Lower leg skin (tissue), 4 donors: ENCODE data around the gene DDX54. TPM values are rescaled to one million over a fixed set of nuclear protein-coding genes. Genes with fewer than 3 reads are reported as not detected.

Source experiments
- DNase-seq, 2 donors: peaks; one replicate each; pipeline ENCODE4 v3.0.0-alpha.2; 2019; ENCODE audit warnings: low spot score in 2 of 2
- H3K4me3 ChIP-seq: fragments of 200-600 bp; sonication (generic); 2 replicates; pipeline ENCODE4 v1.5.1; 2017; ENCODE audit warnings: mild to moderate bottlenecking, low read depth; ENCODE audit not compliant: poor library complexity, severe bottlenecking
- POLR2A ChIP-seq, 2 donors: fragments of 450-650 bp; IDR thresholded peaks; one replicate each; pipeline ENCODE4 v1.6.1; 2016 to 2017; ENCODE audit warnings: antibody characterized with exemption in 2 of 2, mild to moderate bottlenecking in 1 of 2, moderate library complexity in 1 of 2
- WGBS, 2 donors: methylation state at CpG; one replicate each; pipeline ENCODE4 v1.1.5; 2018; 5-methylcytosine and 5-hydroxymethylcytosine counted together
- intact Hi-C: fragments of 100-400 bp; cut with DNase I; formaldehyde crosslinking; loops from one replicate; pipeline ENCODE4 v1.15.0; 2023; ENCODE audit warnings: low total_unique reads
- total RNA-seq, 4 donors: library from RNA; depleted of rRNA; stranded (reverse); fragments of >200 nt; gene quantifications; one replicate each; pipeline ENCODE4 v1.1.0, GENCODE V29; 2016
- TF ChIP-seq, protein P1 (sequence below), 3 donors: fragments of 450-650 bp; IDR thresholded peaks; one replicate each; pipeline ENCODE4 v1.5.1; 2016; ENCODE audit warnings: antibody characterized with exemption in 3 of 3, mild to moderate bottlenecking in 3 of 3, moderate library complexity in 2 of 3

The DDX54 gene
- total RNA-seq, 4 donors from 2014 or later: 48.6 to 106 (median 77.3) TPM

- 85 to 88% methylated on average over 4 of the region's 4 CpGs for WGBS, 2 donors
- H3K4me3 ChIP-seq: no peak overlapping the region
- TF ChIP-seq, protein P1, sequence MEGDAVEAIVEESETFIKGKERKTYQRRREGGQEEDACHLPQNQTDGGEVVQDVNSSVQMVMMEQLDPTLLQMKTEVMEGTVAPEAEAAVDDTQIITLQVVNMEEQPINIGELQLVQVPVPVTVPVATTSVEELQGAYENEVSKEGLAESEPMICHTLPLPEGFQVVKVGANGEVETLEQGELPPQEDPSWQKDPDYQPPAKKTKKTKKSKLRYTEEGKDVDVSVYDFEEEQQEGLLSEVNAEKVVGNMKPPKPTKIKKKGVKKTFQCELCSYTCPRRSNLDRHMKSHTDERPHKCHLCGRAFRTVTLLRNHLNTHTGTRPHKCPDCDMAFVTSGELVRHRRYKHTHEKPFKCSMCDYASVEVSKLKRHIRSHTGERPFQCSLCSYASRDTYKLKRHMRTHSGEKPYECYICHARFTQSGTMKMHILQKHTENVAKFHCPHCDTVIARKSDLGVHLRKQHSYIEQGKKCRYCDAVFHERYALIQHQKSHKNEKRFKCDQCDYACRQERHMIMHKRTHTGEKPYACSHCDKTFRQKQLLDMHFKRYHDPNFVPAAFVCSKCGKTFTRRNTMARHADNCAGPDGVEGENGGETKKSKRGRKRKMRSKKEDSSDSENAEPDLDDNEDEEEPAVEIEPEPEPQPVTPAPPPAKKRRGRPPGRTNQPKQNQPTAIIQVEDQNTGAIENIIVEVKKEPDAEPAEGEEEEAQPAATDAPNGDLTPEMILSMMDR (IDR thresholded peaks at IDR 0.05): no peak
- no peak for TF ChIP-seq POLR2A (IDR thresholded peaks at IDR 0.05)
- intact Hi-C loops: loop anchor here (10.0 kb wide), 1 partner anchor 222 kb away; the partner anchor contains the start of gene SDSL
- no peak for DNase-seq
Measured at GRCh38 chr12:113202300-113203075, 17.2 kb upstream of the DDX54 start.

GRCh38 chr12:113201187-113202177 lies 16.2 kb upstream of the DDX54 start:
- intact Hi-C loops: loop anchor here (10.0 kb wide), 1 partner anchor 223 kb away; the partner anchor contains the start of gene SDSL
- H3K4me3 ChIP-seq: no peak overlapping the region
- no peak for DNase-seq
- 89 to 92% methylated on average over 11 to 14 of the region's 14 CpGs for WGBS, 2 donors
- TF ChIP-seq, protein P1 (IDR thresholded peaks at IDR 0.05): no peak
- TF ChIP-seq POLR2A (IDR thresholded peaks at IDR 0.05): no peak

GRCh38 chr12:113200021-113200797 lies 14.9 kb upstream of the DDX54 start:
- WGBS, 2 donors: 89 to 91% methylated on average over 12 of the region's 12 CpGs
- TF ChIP-seq, protein P1 (IDR thresholded peaks at IDR 0.05): no peak
- no peak for TF ChIP-seq POLR2A (IDR thresholded peaks at IDR 0.05)
- no peak for DNase-seq
- no peak overlapping the region for H3K4me3 ChIP-seq
- intact Hi-C loops: loop anchor here (10.0 kb wide), 1 partner anchor 225 kb away; the partner anchor contains the start of gene SDSL

GRCh38 chr12:113198296-113198695 lies 13.0 kb upstream of the DDX54 start:
- no peak overlapping the region for H3K4me3 ChIP-seq
- TF ChIP-seq POLR2A (IDR thresholded peaks at IDR 0.05): no peak
- TF ChIP-seq, protein P1 (IDR thresholded peaks at IDR 0.05): no peak
- DNase-seq: no peak
- 51 to 76% methylated on average over 1 of the region's 1 CpG for WGBS, 2 donors
- intact Hi-C loops: loop anchor here (10.0 kb wide), 1 partner anchor 137 kb away; the partner anchor contains the start of gene SLC8B1

DNA sequence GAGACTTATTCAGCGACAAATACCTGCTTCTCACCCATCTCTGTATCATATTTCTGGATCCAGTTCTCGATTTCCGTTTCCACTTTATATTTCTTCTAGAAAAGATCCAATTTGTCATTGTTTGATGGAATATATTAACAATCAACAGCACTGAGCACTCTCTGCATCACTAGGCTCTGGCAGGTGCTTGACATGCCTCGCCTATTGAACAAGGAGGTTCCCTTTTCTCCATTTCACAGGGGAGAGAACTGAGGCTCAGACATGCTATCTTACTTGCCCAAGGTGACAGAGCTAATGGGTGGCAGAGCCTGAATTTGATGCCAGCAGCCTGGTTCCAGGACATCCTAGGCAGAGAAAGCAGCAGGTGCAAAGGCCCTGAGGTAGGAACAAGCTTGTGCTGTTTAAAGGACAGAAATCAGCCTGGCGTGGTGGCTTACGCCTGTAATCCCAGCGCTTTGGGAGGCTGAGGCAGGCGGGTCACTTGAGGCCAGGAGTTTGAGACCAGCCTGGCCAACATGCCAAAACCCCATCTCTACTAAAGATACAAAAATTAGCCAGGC lies 12.3 kb upstream of the DDX54 start:
- 93% methylated on average over 8 of the region's 8 CpGs for WGBS, 2 donors
- H3K4me3 ChIP-seq: no peak overlapping the region

More for the DNA sequence above, 12.3 kb upstream of the DDX54 start:
- DNase-seq: no peak
- TF ChIP-seq, protein P1 (IDR thresholded peaks at IDR 0.05): no peak
- no peak for TF ChIP-seq POLR2A (IDR thresholded peaks at IDR 0.05)
- intact Hi-C loops: loop anchor here (10.0 kb wide), 1 partner anchor 137 kb away; the partner anchor contains the start of gene SLC8B1
